Stimulated activated CD4-positive, alpha-beta T cell treated with anti-CD3 and anti-CD28 coated beads, Interleukin-1b, Interleukin-23, amount 100 ng/mL, for 48 hours (primary cell): ENCODE results near the gene PSMB2.
A peak's percentile ranks its signal among the peaks of the same experiment; 100 is the strongest.
"Not testable (repeated sequence)": the region's sequence is repeated elsewhere in the genome, so short reads cannot be mapped to it uniquely, and the experiment has no call there.

Source experiments
- DNase-seq: peaks from one replicate; pipeline ENCODE4 v3.0.0-alpha.2; 2020

Gene PSMB2

GRCh38 chr1:35591211-35591610, 50.1 kb downstream of the PSMB2 start:
- no peak for DNase-seq

GRCh38 chr1:35590476-35591040, 50.8 kb downstream of the PSMB2 start:
- DNase-seq: no peak

GRCh38 chr1:35589516-35590427, 51.6 kb downstream of the PSMB2 start:
- DNase-seq: no peak

- DNase-seq: no peak
These were observed 53.0 kb downstream of the PSMB2 start for GRCh38 chr1:35588197-35588910.

- DNase-seq: no peak
These were observed 53.6 kb downstream of the PSMB2 start for GRCh38 chr1:35587736-35588135.

- DNase-seq: no peak
These were observed 54.5 kb downstream of the PSMB2 start for GRCh38 chr1:35586808-35587207.

GRCh38 chr1:35585805-35586204, 55.5 kb downstream of the PSMB2 start:
- DNase-seq: not testable (repeated sequence)

- no peak for DNase-seq
These were observed 56.0 kb downstream of the PSMB2 start for GRCh38 chr1:35585281-35585680.

GRCh38 chr1:35581621-35582020, 59.7 kb downstream of the PSMB2 start:
- not testable (repeated sequence) for DNase-seq

GRCh38 chr1:35580949-35581388, 60.4 kb downstream of the PSMB2 start:
- DNase-seq: no peak

- DNase-seq: peak; percentile 58
These were observed 64.0 kb downstream of the PSMB2 start for GRCh38 chr1:35577071-35577998.

GRCh38 chr1:35576766-35577070, 64.6 kb downstream of the PSMB2 start:
- DNase-seq: not testable (repeated sequence)

GRCh38 chr1:35576061-35576765, 65.1 kb downstream of the PSMB2 start:
- no peak for DNase-seq

GRCh38 chr1:35575416-35575958, 65.8 kb downstream of the PSMB2 start:
- no peak for DNase-seq

GRCh38 chr1:35574655-35575415, 66.5 kb downstream of the PSMB2 start:
- no peak for DNase-seq

GRCh38 chr1:35574125-35574654, 67.1 kb downstream of the PSMB2 start:
- no peak for DNase-seq

- no peak for DNase-seq
These were observed 67.9 kb downstream of the PSMB2 start, which contains the start of gene TFAP2E for GRCh38 chr1:35573198-35574124. Gene TFAP2E, plus strand, starts transcription at chr1:35573314. Its CDS starts 264 bp downstream, at chr1:35573578.

GRCh38 chr1:35572296-35572695, 69.0 kb downstream of the PSMB2 start:
- no peak for DNase-seq

GRCh38 chr1:35571263-35571662, 70.1 kb downstream of the PSMB2 start:
- DNase-seq: no peak
